Neural cell (in vitro differentiated cells): ENCODE results near the gene ITGB4. TPM values are rescaled to one million over a fixed set of nuclear protein-coding genes. Genes with fewer than 3 reads are reported as not detected.

ENCODE experiments used
- H2AFZ ChIP-seq: fragments of 200-600, 300-800 bp; sonication (generic), shearing (Covaris generic); 2 replicates; pipeline ENCODE4 v1.6.0; 2014; ENCODE audit warnings: low read depth, mild to moderate bottlenecking, antibody characterized with exemption, low read length, moderate library complexity
- H3F3A ChIP-seq: fragments of 200-600 bp; shearing (Covaris generic); 2 replicates; pipeline ENCODE4 v1.6.1; 2016; ENCODE audit warnings: mild to moderate bottlenecking, moderate library complexity, mixed read lengths, antibody characterized with exemption, low read length; ENCODE audit not compliant: insufficient read depth, poor library complexity, severe bottlenecking
- H3K27ac ChIP-seq: fragments of 200-600, 300-800 bp; sonication (generic), shearing (Covaris generic); 2 replicates; pipeline ENCODE4 v1.5.1; 2014; ENCODE audit warnings: mild to moderate bottlenecking, low read length, moderate library complexity
- H3K27me3 ChIP-seq: fragments of 300-800, 200-600 bp; sonication (generic), shearing (Covaris generic); 2 replicates; pipeline ENCODE4 v1.6.0; 2014; ENCODE audit warnings: mild to moderate bottlenecking, low read depth, low read length, moderate library complexity; ENCODE audit not compliant: insufficient read depth
- H3K36me3 ChIP-seq: fragments of 300-800, 200-600 bp; sonication (generic), shearing (Covaris generic); 2 replicates; pipeline ENCODE4 v1.5.1; 2014; ENCODE audit warnings: mild to moderate bottlenecking, antibody characterized with exemption, low read length, moderate library complexity; ENCODE audit not compliant: insufficient read depth
- H3K4me2 ChIP-seq: fragments of 300-800, 200-600 bp; sonication (generic), shearing (Covaris generic); 2 replicates; pipeline ENCODE4 v1.6.0; 2014; ENCODE audit warnings: mild to moderate bottlenecking, low read length
- H3K4me3 ChIP-seq: fragments of 300-800, 200-600 bp; sonication (generic), shearing (Covaris generic); 2 replicates; pipeline ENCODE4 v1.5.1; 2014; ENCODE audit warnings: mild to moderate bottlenecking, low read length, moderate library complexity
- H3K79me2 ChIP-seq: fragments of 200-600 bp; shearing (Covaris generic); replicated peaks from 2 replicates; pipeline ENCODE4 v1.6.0; 2014; ENCODE audit warnings: mild to moderate bottlenecking, low read length, moderate library complexity; ENCODE audit not compliant: insufficient read depth
- H3K9ac ChIP-seq: fragments of 300-800, 200-600 bp; sonication (generic), shearing (Covaris generic); 2 replicates; pipeline ENCODE4 v1.6.1; 2016; ENCODE audit warnings: mild to moderate bottlenecking, low read length, mixed read lengths
- H3K9me2 ChIP-seq: fragments of 200-600 bp; shearing (Covaris generic); 2 replicates; pipeline ENCODE4 v1.6.1; 2016; ENCODE audit warnings: mild to moderate bottlenecking, low read length, mixed read lengths; ENCODE audit not compliant: insufficient read depth
- H3K9me3 ChIP-seq: fragments of 200-600, 300-800 bp; sonication (generic), shearing (Covaris generic); 2 replicates; pipeline ENCODE4 v1.6.1; 2016; ENCODE audit warnings: mild to moderate bottlenecking, mixed run types, low read length, moderate library complexity, mixed read lengths
- H4K20me1 ChIP-seq: fragments of 200-600 bp; shearing (Covaris generic); 2 replicates; pipeline ENCODE4 v1.6.1; 2016; ENCODE audit warnings: mild to moderate bottlenecking, mixed run types; ENCODE audit not compliant: insufficient read depth
- EP300 ChIP-seq: fragments of 450-650 bp; conservative IDR thresholded peaks from 2 replicates; pipeline ENCODE4 v1.6.1; 2014; ENCODE audit warnings: antibody characterized with exemption, mild to moderate bottlenecking, moderate library complexity; ENCODE audit not compliant: poor library complexity, severe bottlenecking
- MXI1 ChIP-seq: fragments of 450-650 bp; conservative IDR thresholded peaks from 2 replicates; pipeline ENCODE4 v1.6.1; 2014; ENCODE audit warnings: antibody characterized with exemption, mild to moderate bottlenecking; ENCODE audit not compliant: poor library complexity, severe bottlenecking
- POLR2AphosphoS5 ChIP-seq: IDR thresholded peaks from 2 replicates; pipeline ENCODE4 v1.6.1; 2012
- SMC3 ChIP-seq: fragments of 450-650 bp; conservative IDR thresholded peaks from 2 replicates; pipeline ENCODE4 v1.6.1; 2014; ENCODE audit warnings: antibody characterized with exemption, mild to moderate bottlenecking, moderate library complexity; ENCODE audit not compliant: poor library complexity
- TAF1 ChIP-seq: IDR thresholded peaks from 2 replicates; pipeline ENCODE4 v1.6.1; 2012; ENCODE audit warnings: low read depth
- polyA plus RNA-seq: library from polyadenylated mRNA; depleted of rRNA; stranded (reverse); fragments of >200 nt; gene quantifications from 2 replicates; pipeline ENCODE4 v1.2.3, GENCODE V29; 2014
- TF ChIP-seq, protein P1 (sequence below): fragments of 450-650 bp; IDR thresholded peaks from 2 replicates; pipeline ENCODE4 v1.5.1; 2014; ENCODE audit warnings: antibody characterized with exemption, mild to moderate bottlenecking, moderate library complexity; ENCODE audit not compliant: poor library complexity, severe bottlenecking

The ITGB4 gene
- polyA plus RNA-seq, 1 donor from 2014 or later, result not detected

DNA sequence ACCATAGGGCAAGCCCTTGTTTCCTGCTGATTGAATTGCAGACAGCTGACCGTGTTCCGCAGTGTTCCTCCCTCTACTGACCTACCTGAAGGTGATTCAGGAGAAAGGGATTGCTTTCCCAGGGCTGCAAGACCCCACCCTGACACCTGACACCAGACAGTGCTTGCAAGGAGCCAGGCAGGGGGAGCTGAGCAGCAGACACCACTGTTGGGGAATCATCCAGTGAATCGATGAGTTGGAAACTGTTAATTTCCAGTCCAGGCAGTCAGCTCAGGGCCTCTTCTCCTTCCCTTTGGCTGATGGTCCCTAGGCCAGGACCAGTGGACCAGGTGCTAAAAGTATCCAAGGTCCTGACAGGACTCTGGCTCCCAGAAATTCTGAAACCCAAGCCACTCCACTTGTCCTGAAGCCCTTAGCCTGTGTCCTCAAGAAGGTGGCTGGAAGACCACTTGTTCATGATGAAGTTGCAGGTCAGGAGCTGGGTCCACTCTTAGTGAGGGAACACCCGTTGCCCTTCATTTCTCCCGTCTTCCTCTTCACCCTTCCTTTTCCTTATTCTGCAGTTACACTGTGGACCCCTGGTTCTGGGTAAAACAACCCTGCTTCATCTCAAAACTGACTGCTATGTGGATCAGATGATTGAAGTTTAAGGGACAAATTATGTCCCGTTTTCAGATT, 53.9 kb downstream of the ITGB4 start:
- Histone ChIP-seq H2AFZ (no peak overlapping the region), H3K4me2 (peak overlapping the region; percentile 44), H3K9me2 (no peaks in the 10 kb centered on the region), H3K36me3 (peaks cover 8% of the 10 kb centered on the region), H3K9me3 (no peaks in the 10 kb centered on the region), H3F3A (peaks cover under 1% of the 10 kb centered on the region), H3K4me3 (peak overlapping the region; percentile 96), H3K27ac (no peak overlapping the region), H3K79me2 (peaks cover 50% of the 10 kb centered on the region), H3K27me3 (no peaks in the 10 kb centered on the region), H3K9ac (no peak overlapping the region), H4K20me1 (peaks cover 50% of the 10 kb centered on the region)
- TF ChIP-seq SMC3 (no peak), POLR2AphosphoS5 (peak; percentile 28)

DNA sequence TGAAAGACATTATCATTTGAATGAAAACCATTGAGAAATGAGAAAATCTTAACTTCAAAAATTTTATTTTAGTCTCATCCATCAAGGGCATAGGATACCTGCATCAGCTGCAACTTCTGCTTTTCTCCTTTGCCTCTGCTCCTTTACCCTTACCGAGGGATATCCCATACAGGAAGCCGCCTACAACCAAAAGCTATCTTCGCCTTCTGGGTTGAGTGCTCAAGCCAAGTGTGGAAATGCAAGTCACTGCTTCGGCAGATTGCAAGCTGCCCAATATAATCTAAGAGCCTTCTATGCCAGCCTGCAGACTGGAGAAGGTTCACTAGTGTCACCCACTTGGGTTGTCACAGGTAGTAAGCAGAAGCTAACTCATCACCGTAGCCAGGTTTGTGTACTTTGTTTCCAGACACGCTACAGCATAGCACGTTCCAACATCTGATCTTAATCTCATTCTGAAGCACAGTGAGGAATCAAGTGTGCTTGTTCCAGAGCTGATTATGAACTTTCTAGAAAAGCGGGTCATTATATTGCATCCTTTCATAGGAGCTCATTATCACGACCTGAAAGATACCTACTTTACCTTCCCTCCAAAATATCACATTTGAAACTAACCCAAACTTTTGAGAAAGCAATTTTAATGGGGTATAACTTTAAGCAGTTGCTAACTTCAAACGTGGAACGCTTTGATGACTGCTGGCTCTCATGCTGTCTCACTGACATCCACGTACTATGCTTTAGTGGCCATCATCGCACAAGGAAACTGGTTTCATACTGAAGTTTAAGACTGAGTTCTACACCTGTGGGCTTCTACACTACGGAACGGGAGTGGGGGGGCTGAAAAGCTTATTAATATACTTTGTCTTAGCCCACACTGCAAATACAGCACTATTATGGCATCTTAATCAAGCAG, 55.4 kb downstream of the ITGB4 start:
- Histone ChIP-seq H3K79me2 (peaks cover 50% of the 10 kb centered on the region), H3K9me2 (no peaks in the 10 kb centered on the region), H3K36me3 (peaks cover 8% of the 10 kb centered on the region), H3K4me3 (peak overlapping the region; percentile 96), H3F3A (peaks cover 8% of the 10 kb centered on the region), H3K27me3 (no peaks in the 10 kb centered on the region), H3K9ac (peak overlapping the region; percentile 98), H4K20me1 (peaks cover 50% of the 10 kb centered on the region), H3K27ac (no peak overlapping the region), H3K4me2 (peak overlapping the region; percentile 86), H2AFZ (no peak overlapping the region), H3K9me3 (no peaks in the 10 kb centered on the region)
- TF ChIP-seq MXI1, result no peak
- TF ChIP-seq EP300, result no peak
- peak; percentile 7 for TF ChIP-seq POLR2AphosphoS5
- TF ChIP-seq, protein P1, sequence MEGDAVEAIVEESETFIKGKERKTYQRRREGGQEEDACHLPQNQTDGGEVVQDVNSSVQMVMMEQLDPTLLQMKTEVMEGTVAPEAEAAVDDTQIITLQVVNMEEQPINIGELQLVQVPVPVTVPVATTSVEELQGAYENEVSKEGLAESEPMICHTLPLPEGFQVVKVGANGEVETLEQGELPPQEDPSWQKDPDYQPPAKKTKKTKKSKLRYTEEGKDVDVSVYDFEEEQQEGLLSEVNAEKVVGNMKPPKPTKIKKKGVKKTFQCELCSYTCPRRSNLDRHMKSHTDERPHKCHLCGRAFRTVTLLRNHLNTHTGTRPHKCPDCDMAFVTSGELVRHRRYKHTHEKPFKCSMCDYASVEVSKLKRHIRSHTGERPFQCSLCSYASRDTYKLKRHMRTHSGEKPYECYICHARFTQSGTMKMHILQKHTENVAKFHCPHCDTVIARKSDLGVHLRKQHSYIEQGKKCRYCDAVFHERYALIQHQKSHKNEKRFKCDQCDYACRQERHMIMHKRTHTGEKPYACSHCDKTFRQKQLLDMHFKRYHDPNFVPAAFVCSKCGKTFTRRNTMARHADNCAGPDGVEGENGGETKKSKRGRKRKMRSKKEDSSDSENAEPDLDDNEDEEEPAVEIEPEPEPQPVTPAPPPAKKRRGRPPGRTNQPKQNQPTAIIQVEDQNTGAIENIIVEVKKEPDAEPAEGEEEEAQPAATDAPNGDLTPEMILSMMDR, result no peak

DNA sequence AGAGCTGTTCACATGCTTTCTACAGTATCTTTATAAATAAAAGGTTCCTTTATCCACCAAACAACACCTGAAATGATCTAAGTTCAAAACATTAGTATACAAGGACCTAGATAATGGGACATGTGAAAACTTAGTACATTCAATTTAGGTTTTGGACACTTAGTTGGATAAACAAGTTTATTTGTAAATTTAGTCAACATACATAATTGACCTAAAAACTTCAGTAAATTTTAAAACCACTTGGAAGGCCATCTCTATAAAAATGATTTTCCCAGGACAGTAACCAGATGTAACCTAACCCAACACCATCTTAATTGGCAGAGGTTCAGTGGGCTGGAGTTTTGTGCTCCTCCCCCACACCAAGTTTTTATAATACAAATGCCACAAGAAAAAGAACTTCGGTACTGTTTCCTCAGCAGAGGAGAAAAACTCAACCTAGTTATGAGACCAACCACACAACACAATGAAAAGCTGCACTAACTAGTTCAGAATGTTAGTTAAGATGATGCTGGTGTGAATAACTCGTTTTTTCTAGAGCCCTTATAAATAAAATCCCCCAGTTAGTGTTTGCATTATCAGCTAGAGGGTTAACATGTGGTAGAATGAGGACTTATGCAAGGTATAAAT, 56.1 kb downstream of the ITGB4 start:
- Histone ChIP-seq H3K79me2 (peaks cover 50% of the 10 kb centered on the region), H3K4me3 (peak overlapping the region; percentile 96), H4K20me1 (peaks cover 50% of the 10 kb centered on the region), H3K27me3 (no peaks in the 10 kb centered on the region), H3K9me2 (no peaks in the 10 kb centered on the region), H2AFZ (no peak overlapping the region), H3F3A (peaks cover 8% of the 10 kb centered on the region), H3K4me2 (peak overlapping the region; percentile 86), H3K27ac (no peak overlapping the region), H3K36me3 (peaks cover 8% of the 10 kb centered on the region), H3K9me3 (no peaks in the 10 kb centered on the region), H3K9ac (peak overlapping the region; percentile 98)
- TF ChIP-seq MXI1 (peak; percentile 19), TAF1 (no peak)
